Loucy (cell line): ENCODE data around the gene FAM98A.

Experiments
- H2AFZ ChIP-seq: fragments of 200-600 bp; sonication (generic); 2 replicates; pipeline ENCODE4 v1.6.0; 2016; ENCODE audit warnings: antibody characterized with exemption, mild to moderate bottlenecking, low read length, moderate library complexity
- H3F3A ChIP-seq: fragments of 200-600 bp; 2 replicates; pipeline ENCODE4 v1.6.0; 2016; ENCODE audit warnings: antibody characterized with exemption, low read depth, mild to moderate bottlenecking
- H3K27me3 ChIP-seq: fragments of 200-600 bp; sonication (generic); 2 replicates; pipeline ENCODE4 v1.6.1; 2014; ENCODE audit warnings: low read length, mild to moderate bottlenecking; ENCODE audit not compliant: insufficient read depth, poor library complexity, severe bottlenecking
- H3K36me3 ChIP-seq: fragments of 200-600 bp; sonication (generic); 2 replicates; pipeline ENCODE4 v1.6.1; 2016; ENCODE audit warnings: low read length; ENCODE audit not compliant: insufficient read depth
- H3K4me1 ChIP-seq: fragments of 200-600 bp; sonication (generic); 2 replicates; pipeline ENCODE4 v1.5.1; 2014; ENCODE audit warnings: low read length, mild to moderate bottlenecking; ENCODE audit not compliant: insufficient read depth, poor library complexity, severe bottlenecking
- H3K4me2 ChIP-seq: fragments of 200-600 bp; sonication (generic); 2 replicates; pipeline ENCODE4 v1.6.0; 2014; ENCODE audit warnings: antibody characterized with exemption, low read length, low read depth, mild to moderate bottlenecking; ENCODE audit not compliant: poor library complexity, severe bottlenecking
- H3K4me3 ChIP-seq: fragments of 200-600 bp; sonication (generic); 2 replicates; pipeline ENCODE4 v1.5.1; 2014; ENCODE audit warnings: low read length, mild to moderate bottlenecking, mixed read lengths; ENCODE audit not compliant: poor library complexity, severe bottlenecking
- H3K79me2 ChIP-seq: fragments of 200-600 bp; sonication (generic); 2 replicates; pipeline ENCODE4 v1.6.1; 2014; ENCODE audit warnings: low read length; ENCODE audit not compliant: insufficient read depth
- H3K9ac ChIP-seq: fragments of 200-600 bp; sonication (generic); 2 replicates; pipeline ENCODE4 v1.6.0; 2014; ENCODE audit warnings: mild to moderate bottlenecking, low read depth, low read length, moderate library complexity; ENCODE audit not compliant: poor library complexity, severe bottlenecking
- H3K9me2 ChIP-seq: fragments of 200-600 bp; sonication (generic); replicated peaks from 2 replicates; pipeline ENCODE4 v1.6.1; 2016; ENCODE audit warnings: low read depth, low read length, mixed read lengths
- H3K9me3 ChIP-seq: fragments of 200-600 bp; sonication (generic); 2 replicates; pipeline ENCODE4 v1.6.1; 2014; ENCODE audit warnings: mild to moderate bottlenecking, antibody characterized with exemption, low read length, low read depth; ENCODE audit not compliant: insufficient read depth
- H4K20me1 ChIP-seq: fragments of 200-600 bp; sonication (generic); 2 replicates; pipeline ENCODE4 v1.6.0; 2014; ENCODE audit warnings: antibody characterized with exemption, low read length, mild to moderate bottlenecking; ENCODE audit not compliant: insufficient read depth, poor library complexity, severe bottlenecking
- EZH2phosphoT487 ChIP-seq: fragments of 200-600 bp; IDR thresholded peaks from 2 replicates; pipeline ENCODE4 v1.6.1; 2018; ENCODE audit warnings: antibody characterized with exemption, mild to moderate bottlenecking, moderate library complexity, borderline replicate concordance
- TF ChIP-seq, protein P1 (sequence below): fragments of 200-600 bp; sonication (generic); conservative IDR thresholded peaks from 2 replicates; pipeline ENCODE4 v1.5.1; 2014; ENCODE audit warnings: mild to moderate bottlenecking, antibody characterized with exemption, low read length

FAM98A gene

GRCh38 chr2:33583194-33583938 lies 15.7 kb downstream of the FAM98A start:
- no peak for TF ChIP-seq EZH2phosphoT487
- TF ChIP-seq, protein P1, sequence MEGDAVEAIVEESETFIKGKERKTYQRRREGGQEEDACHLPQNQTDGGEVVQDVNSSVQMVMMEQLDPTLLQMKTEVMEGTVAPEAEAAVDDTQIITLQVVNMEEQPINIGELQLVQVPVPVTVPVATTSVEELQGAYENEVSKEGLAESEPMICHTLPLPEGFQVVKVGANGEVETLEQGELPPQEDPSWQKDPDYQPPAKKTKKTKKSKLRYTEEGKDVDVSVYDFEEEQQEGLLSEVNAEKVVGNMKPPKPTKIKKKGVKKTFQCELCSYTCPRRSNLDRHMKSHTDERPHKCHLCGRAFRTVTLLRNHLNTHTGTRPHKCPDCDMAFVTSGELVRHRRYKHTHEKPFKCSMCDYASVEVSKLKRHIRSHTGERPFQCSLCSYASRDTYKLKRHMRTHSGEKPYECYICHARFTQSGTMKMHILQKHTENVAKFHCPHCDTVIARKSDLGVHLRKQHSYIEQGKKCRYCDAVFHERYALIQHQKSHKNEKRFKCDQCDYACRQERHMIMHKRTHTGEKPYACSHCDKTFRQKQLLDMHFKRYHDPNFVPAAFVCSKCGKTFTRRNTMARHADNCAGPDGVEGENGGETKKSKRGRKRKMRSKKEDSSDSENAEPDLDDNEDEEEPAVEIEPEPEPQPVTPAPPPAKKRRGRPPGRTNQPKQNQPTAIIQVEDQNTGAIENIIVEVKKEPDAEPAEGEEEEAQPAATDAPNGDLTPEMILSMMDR, result peak; percentile 93
- Histone ChIP-seq H3K4me2 (no peak overlapping the region), H3K9ac (peak overlapping the region; percentile 8), H3K79me2 (no peaks in the 10 kb centered on the region), H2AFZ (no peak overlapping the region), H3K4me3 (no peak overlapping the region), H4K20me1 (no peaks in the 10 kb centered on the region), H3K9me2 (no peaks in the 10 kb centered on the region), H3K4me1 (peaks cover 25% of the 10 kb centered on the region), H3K9me3 (no peaks in the 10 kb centered on the region), H3K36me3 (peaks cover 40% of the 10 kb centered on the region), H3K27me3 (no peaks in the 10 kb centered on the region), H3F3A (no peaks in the 10 kb centered on the region)

- no peaks in the 10 kb centered on the region for H3K27me3 ChIP-seq
- TF ChIP-seq, protein P1, result no peak
- no peak for TF ChIP-seq EZH2phosphoT487
- H3K9me3 ChIP-seq, result no peaks in the 10 kb centered on the region
- peak overlapping the region; percentile 59 for H3K4me2 ChIP-seq
- no peak overlapping the region for H2AFZ ChIP-seq
- H3K4me3 ChIP-seq, result peak overlapping the region; percentile 29
- no peaks in the 10 kb centered on the region for H4K20me1 ChIP-seq
- peak overlapping the region; percentile 8 for H3K9ac ChIP-seq
- peaks cover 26% of the 10 kb centered on the region; the same call in 1 of the 2 replicates for H3K36me3 ChIP-seq
- peaks cover 25% of the 10 kb centered on the region for H3K4me1 ChIP-seq
- H3K9me2 ChIP-seq, result no peaks in the 10 kb centered on the region
- H3F3A ChIP-seq, result no peaks in the 10 kb centered on the region
- H3K79me2 ChIP-seq, result no peaks in the 10 kb centered on the region
These were observed 17.2 kb downstream of the FAM98A start for GRCh38 chr2:33581872-33582271.

DNA sequence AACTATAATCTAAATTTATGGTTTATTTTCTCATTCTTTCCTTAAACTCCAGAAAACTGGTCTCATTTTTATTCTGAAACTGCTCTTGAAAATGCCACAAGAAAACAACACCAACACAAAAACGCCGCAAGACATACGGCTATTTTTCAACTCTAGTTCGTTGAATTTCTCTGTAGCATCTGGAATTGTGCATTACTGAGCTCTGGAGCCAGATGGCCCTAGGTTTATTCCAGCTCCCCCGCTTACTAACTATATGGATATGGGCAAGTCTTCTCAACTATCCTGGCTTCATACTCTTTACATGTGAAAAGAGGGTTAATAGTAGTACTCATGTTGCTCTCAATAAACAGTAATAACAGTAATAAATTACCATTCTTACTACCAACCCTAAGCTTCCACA lies 19.9 kb downstream of the FAM98A start:
- no peaks in the 10 kb centered on the region for H3K27me3 ChIP-seq
- H3K9me3 ChIP-seq, result no peaks in the 10 kb centered on the region
- no peaks in the 10 kb centered on the region for H3K9me2 ChIP-seq
- H3K79me2 ChIP-seq, result no peaks in the 10 kb centered on the region
- no peaks in the 10 kb centered on the region for H4K20me1 ChIP-seq
- no peaks in the 10 kb centered on the region for H3F3A ChIP-seq
- H3K9ac ChIP-seq, result no peak overlapping the region
- no peak overlapping the region for H2AFZ ChIP-seq
- TF ChIP-seq, protein P1, result no peak
- TF ChIP-seq EZH2phosphoT487, result no peak
- H3K4me1 ChIP-seq, result peaks cover 25% of the 10 kb centered on the region
- H3K4me3 ChIP-seq, result no peak overlapping the region
- no peak overlapping the region for H3K4me2 ChIP-seq
- H3K36me3 ChIP-seq, result peaks cover 5% of the 10 kb centered on the region; the same call in 1 of the 2 replicates
